H54 (cell line): ENCODE data around the gene NOTCH3.

Experiments
- DNase-seq: peaks from one replicate; pipeline ENCODE4 v3.0.0; 2011; ENCODE audit warnings: low spot score, mixed read lengths; ENCODE audit not compliant: insufficient read length
- FAIRE-seq: peaks from 3 replicates; lab custom pipeline; 2011; peaks lifted over from hg19 to GRCh38; lab: Jason Lieb, UNC
- POLR2A ChIP-seq: IDR thresholded peaks from 2 replicates; pipeline ENCODE4 v1.6.1; 2011; ENCODE audit warnings: low read depth, mild to moderate bottlenecking, low read length

Gene NOTCH3

GRCh38 chr19:15222738-15223648 lies 22.2 kb upstream of the NOTCH3 start:
- FAIRE-seq, result no peak

GRCh38 chr19:15220833-15221232 lies 20.0 kb upstream of the NOTCH3 start:
- DNase-seq (no peak), FAIRE-seq (no peak)
- no peak for TF ChIP-seq POLR2A

More at GRCh38 chr19:15222738-15223648, 22.2 kb upstream of the NOTCH3 start:
- DNase-seq, result peak; percentile 98
- TF ChIP-seq POLR2A, result no peak

GRCh38 chr19:15218501-15218900 lies 17.7 kb upstream of the NOTCH3 start:
- FAIRE-seq (no peak), DNase-seq (no peak)
- no peak for TF ChIP-seq POLR2A

DNA sequence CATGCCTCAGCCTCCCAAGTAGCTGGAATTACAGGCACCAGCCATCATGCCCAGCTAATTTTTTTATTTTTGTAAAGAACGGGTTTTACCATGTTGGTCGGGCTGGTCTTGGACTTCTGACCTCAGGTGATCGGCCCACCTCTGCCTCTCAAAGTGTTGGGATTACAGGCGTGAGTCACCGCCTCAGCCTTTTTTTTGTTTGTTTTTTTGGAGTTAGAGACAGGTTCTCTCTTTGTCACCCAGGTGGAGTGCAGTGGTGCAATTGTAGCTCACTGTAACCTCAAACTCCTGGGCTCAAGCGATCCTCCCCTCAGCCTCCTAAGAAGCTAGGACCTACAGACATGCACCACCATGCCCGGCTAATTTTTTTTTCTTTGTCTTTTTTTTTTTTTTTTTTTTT lies 15.6 kb upstream of the NOTCH3 start:
- DNase-seq, result no peak

DNA sequence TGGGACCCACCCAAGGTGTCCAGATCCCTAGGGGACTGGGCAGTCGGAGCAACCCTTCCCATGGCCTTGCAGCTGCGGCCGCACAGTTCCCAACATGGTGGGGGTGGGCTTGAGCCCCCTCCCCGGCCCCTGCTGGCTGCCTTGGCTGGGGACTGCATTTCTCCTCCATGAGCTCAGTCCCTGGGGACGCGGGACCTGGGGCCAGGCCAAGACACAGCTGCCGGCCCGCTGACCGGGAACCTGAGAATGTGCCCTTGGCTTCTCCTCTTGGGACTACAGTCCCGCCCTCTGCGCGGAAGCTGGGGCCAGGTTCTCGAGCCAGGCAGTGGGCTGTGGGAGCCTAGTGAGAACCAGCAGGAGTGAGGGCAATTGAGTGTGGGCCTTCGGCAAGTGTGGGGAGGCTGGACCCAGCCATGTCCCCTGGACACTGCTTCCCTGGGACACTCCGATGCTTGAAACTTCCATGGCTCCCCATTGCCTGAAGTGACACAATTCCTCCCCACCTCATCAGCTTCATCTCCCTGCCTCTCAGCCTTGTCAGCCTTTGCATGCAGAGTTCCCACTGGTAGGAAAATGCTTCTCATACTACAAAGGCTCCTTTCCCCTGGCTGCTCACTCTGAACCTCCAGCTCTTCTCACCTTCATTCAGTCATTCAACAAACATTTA lies 13.1 kb upstream of the NOTCH3 start:
- DNase-seq, result no peak
- TF ChIP-seq POLR2A, result no peak
- FAIRE-seq, result no peak

More for the DNA sequence above, 15.6 kb upstream of the NOTCH3 start:
- no peak for FAIRE-seq
- no peak for TF ChIP-seq POLR2A

- no peak for FAIRE-seq
- DNase-seq, result no peak
- no peak for TF ChIP-seq POLR2A
Observed at GRCh38 chr19:15212711-15213110, 11.9 kb upstream of the NOTCH3 start.

GRCh38 chr19:15210323-15210781 lies 9.6 kb upstream of the NOTCH3 start:
- TF ChIP-seq POLR2A, result no peak
- FAIRE-seq, result peak; percentile 6

GRCh38 chr19:15201374-15202023 lies 704 bp upstream of the NOTCH3 start:
- FAIRE-seq, result no peak
- DNase-seq, result no peak
- no peak for TF ChIP-seq POLR2A

More at GRCh38 chr19:15210323-15210781, 9.6 kb upstream of the NOTCH3 start:
- DNase-seq, result peak; percentile 84

DNA sequence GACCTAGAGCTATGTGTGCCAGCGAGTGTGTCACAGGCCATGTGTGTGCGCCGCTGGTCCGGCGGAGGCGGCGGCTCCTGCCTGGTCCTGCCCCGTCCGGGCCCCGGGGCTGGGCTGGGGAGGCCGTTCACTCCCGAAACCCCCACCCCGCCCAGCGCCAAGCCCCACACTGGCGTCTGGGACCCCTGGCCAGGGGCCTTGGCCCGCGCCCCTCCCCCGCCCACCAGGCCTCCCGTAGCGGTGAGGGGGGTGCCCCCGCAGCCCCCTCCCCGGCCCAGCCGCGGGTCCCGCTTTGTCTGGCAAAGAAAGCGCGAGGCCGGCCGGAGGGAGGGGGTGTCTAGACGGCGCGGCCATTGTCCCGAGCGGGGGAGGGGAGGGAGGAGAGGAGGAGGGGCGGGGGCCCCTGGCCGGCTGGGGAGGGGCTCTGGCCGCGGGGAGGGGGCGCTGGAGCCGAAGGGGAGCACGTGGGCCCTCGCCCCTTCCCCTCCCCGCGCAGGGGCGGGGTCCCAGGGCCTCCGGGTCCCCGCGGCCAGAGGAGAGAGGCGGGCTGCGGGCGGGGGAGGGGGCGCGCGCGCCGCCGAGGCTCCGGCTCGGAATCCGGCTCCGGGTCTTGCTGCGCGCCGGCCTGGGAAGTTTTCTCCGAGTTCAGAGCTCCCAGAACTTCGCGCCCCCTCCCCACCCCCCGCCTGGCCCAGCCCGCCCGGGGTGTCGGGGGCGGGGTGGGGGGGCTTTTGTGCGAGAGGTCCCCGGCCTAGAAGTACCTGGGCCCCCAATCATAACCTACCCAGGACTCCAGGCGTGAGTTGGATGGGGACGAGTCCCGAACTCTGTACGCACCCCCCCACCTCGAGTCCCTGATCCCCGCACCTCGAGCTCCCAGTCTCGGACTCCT lies 888 bp downstream of the NOTCH3 start:
- peak; percentile 47 for DNase-seq
- FAIRE-seq, result no peak
- TF ChIP-seq POLR2A, result no peak

- DNase-seq, result no peak
- no peak for TF ChIP-seq POLR2A
- no peak for FAIRE-seq
Observed at GRCh38 chr19:15198951-15199660, 1.7 kb downstream of the NOTCH3 start.

GRCh38 chr19:15197942-15198341 lies 2.9 kb downstream of the NOTCH3 start:
- FAIRE-seq (no peak), DNase-seq (no peak)
- no peak for TF ChIP-seq POLR2A

GRCh38 chr19:15197275-15197941 lies 3.4 kb downstream of the NOTCH3 start:
- no peak for FAIRE-seq
- no peak for DNase-seq
- no peak for TF ChIP-seq POLR2A
